H1 (cell line): Measurements from ENCODE around the gene FBP1. TPM values are rescaled to one million over a fixed set of nuclear protein-coding genes. Genes with fewer than 3 reads are reported as not detected.

Experiments used
- ATF2 ChIP-seq: IDR thresholded peaks from 2 replicates; pipeline ENCODE4 v1.6.1; 2012; ENCODE audit warnings: low read length, inconsistent platforms
- CBX8 ChIP-seq: fragments of 300-800, 300-1000 bp; sonication (generic); IDR thresholded peaks from 2 replicates; pipeline ENCODE4 v1.7.1; 2016; ENCODE audit warnings: low read depth, low read length, borderline replicate concordance
- CHD2 ChIP-seq: IDR thresholded peaks from 2 replicates; pipeline ENCODE4 v1.6.1; 2012; ENCODE audit warnings: low read length, improper control_type of control experiment
- CTBP2 ChIP-seq: IDR thresholded peaks from 2 replicates; pipeline ENCODE4 v1.7.0; 2011; ENCODE audit warnings: borderline replicate concordance, mild to moderate bottlenecking, moderate library complexity, mixed read lengths, low read length; ENCODE audit not compliant: insufficient read depth, insufficient read length
- KDM4A ChIP-seq: IDR thresholded peaks from one replicate; pipeline ENCODE4 v1.7.1; 2012; ENCODE audit warnings: low read depth, mild to moderate bottlenecking, moderate library complexity, low read length, inconsistent platforms; ENCODE audit not compliant: severe bottlenecking
- MAX ChIP-seq: IDR thresholded peaks from 2 replicates; pipeline ENCODE4 v1.6.1; 2012; ENCODE audit warnings: inconsistent platforms
- RBBP5 ChIP-seq: IDR thresholded peaks from 2 replicates; pipeline ENCODE4 v1.7.1; 2012; ENCODE audit warnings: low read depth, mild to moderate bottlenecking, inconsistent platforms, low read length, moderate library complexity, borderline replicate concordance
- SAP30 ChIP-seq: fragments of 300-600 bp; sonication (generic); IDR thresholded peaks from 2 replicates; pipeline ENCODE4 v1.7.1; 2012; ENCODE audit warnings: low read length, moderate library complexity, mild to moderate bottlenecking, inconsistent platforms; ENCODE audit not compliant: insufficient read depth, insufficient replicate concordance
- TBP ChIP-seq: IDR thresholded peaks from 2 replicates; pipeline ENCODE4 v1.6.1; 2011; ENCODE audit warnings: low read depth, low read length, improper control_type of control experiment
- TEAD4 ChIP-seq: IDR thresholded peaks from 2 replicates; pipeline ENCODE4 v1.6.1; 2012; ENCODE audit warnings: low read depth, low read length, inconsistent platforms, mixed read lengths
- polyA plus RNA-seq, 7 experiments: library from polyadenylated mRNA; depleted of rRNA in 3 of 7; stranded (reverse) in 5 of 7; unstranded in 2 of 7; fragments of >200 nt in 5 of 7; fragments of 200-250 nt in 2 of 7; gene quantifications; 1 replicate in 5 of 7; 2 replicates in 1 of 7; 4 replicates in 1 of 7; pipeline versions ENCODE4 v1.2.1 to v1.2.3, GENCODE V29; 2011 to 2013; ENCODE audit warnings: missing spikeins in 2 of 7, mixed read lengths in 2 of 7
- total RNA-seq: library from RNA; stranded (reverse); fragmentation: NEBNext Ultra II Directional; extraction: Animal tissue kit (Norgen Biotek cat#: 25700); gene quantifications from 2 replicates; pipeline ENCODE4 v1.2.1, GENCODE V29; 2021

Gene FBP1
- total and polyA plus RNA-seq, 2 of the 8 experiments (the other 6 are each of a cell fraction or from before 2014, with no cell fraction given) = 1.0 to 4.1 TPM

DNA sequence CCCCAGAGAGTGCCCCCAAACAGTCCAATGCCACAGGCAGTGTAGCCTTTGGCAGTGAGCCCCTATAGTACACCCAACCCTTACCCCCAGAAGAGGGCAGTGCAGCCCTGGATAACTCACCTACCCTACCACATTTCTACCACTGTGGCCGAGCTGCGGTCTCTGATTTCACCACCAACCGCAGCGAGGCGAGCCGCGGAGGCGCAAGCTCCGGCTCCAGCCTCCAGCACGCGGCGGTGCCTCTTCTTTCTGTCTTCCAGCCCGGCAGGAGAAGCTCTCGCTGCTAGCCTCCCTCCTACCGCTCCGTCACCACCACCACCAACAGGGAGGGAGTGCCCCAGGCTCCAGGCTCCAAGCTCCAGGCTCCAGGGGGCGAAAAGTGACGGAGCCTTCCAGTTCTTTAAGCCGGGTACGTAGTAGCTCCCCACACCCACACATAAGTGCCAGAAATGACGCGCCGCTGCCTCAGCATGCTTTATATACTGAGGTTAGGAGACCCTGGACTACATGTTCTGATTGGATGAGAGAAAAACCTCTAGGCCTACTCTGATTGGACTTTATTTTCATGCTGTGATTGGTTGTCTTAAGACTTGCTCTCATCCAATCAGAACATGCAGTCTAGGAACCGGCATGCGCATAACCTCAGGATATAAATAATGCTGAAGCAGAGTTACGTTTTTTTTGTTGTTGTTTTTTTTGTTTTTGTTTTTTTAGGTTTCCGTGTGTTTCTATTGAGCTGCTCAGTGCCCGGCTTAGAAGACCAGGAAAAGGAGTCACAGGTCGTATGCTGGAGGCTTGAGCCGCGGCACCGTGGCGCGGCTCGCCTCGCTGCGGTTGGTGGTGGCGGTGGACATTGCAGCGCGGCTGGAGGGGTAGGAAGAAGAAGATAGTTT lies 84.6 kb downstream of the FBP1 start, which contains the start of gene PCAT7 (continued):
- no peak for TF ChIP-seq CTBP2
- peak; percentile 75 for TF ChIP-seq ATF2
- TF ChIP-seq MAX = peak; percentile 80
- no peak for TF ChIP-seq CBX8
- peak; percentile 94 for TF ChIP-seq TBP
- TF ChIP-seq TEAD4 = 0 out of 2 replicates have a peak, but pooled peaks have one; percentile 11
- TF ChIP-seq RBBP5 = no peak
- peak; percentile 65 for TF ChIP-seq KDM4A
- TF ChIP-seq SAP30 = no peak
- peak; percentile 43 for TF ChIP-seq CHD2
